ENCODE data around the gene BICDL1. TPM values are rescaled to one million over a fixed set of nuclear protein-coding genes. Genes with fewer than 3 reads are reported as not detected.

The BICDL1 gene
- total RNA-seq, 1 donor from 2014 or later: 7.4 TPM

- H3K4me1 Mint-ChIP-seq (ENCODE audit: unreplicated experiment): no peaks in the 10 kb centered on the region
- H3K27ac Mint-ChIP-seq: no peak overlapping the region
- no peaks in the 10 kb centered on the region for H3K36me3 Mint-ChIP-seq
- H3K9me3 Mint-ChIP-seq: no peaks in the 10 kb centered on the region
- TF ChIP-seq, protein P1, sequence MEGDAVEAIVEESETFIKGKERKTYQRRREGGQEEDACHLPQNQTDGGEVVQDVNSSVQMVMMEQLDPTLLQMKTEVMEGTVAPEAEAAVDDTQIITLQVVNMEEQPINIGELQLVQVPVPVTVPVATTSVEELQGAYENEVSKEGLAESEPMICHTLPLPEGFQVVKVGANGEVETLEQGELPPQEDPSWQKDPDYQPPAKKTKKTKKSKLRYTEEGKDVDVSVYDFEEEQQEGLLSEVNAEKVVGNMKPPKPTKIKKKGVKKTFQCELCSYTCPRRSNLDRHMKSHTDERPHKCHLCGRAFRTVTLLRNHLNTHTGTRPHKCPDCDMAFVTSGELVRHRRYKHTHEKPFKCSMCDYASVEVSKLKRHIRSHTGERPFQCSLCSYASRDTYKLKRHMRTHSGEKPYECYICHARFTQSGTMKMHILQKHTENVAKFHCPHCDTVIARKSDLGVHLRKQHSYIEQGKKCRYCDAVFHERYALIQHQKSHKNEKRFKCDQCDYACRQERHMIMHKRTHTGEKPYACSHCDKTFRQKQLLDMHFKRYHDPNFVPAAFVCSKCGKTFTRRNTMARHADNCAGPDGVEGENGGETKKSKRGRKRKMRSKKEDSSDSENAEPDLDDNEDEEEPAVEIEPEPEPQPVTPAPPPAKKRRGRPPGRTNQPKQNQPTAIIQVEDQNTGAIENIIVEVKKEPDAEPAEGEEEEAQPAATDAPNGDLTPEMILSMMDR (conservative IDR thresholded peaks at IDR 0.05): no peak
- DNase-seq (ENCODE audit: extremely low spot score, unreplicated experiment): no peak
- H3K27me3 Mint-ChIP-seq: no peaks in the 10 kb centered on the region
- no peak overlapping the region for H3K4me3 Mint-ChIP-seq
Observed at GRCh38 chr12:120019197-120019596, 30.2 kb downstream of the BICDL1 start.

DNA sequence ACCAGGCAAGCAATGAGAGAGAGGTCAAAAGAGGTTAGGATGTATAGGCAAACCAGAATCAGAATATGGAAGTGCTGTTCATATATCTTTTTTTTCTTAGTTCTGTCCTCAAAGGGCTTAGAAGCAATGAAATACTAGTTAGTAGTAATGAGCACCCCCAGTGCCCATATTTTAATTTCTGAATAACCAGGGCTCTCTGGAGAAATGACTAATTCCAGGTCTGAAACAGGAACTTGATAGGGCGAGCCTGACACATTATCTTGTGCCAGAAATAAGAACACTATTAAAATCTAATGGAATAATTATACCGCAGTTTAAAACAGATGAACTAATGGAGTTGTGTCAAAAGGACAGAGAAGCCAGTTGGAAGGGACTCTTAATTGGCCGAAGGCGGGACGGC lies 30.9 kb downstream of the BICDL1 start:
- H3K9me3 Mint-ChIP-seq: no peaks in the 10 kb centered on the region
- H3K4me1 Mint-ChIP-seq (ENCODE audit: unreplicated experiment): no peaks in the 10 kb centered on the region
- no peak for DNase-seq (ENCODE audit: extremely low spot score, unreplicated experiment)
- no peaks in the 10 kb centered on the region for H3K36me3 Mint-ChIP-seq
- TF ChIP-seq, protein P1 (conservative IDR thresholded peaks at IDR 0.05): no peak
- no peak overlapping the region for H3K27ac Mint-ChIP-seq
- H3K4me3 Mint-ChIP-seq: no peak overlapping the region
- H3K27me3 Mint-ChIP-seq: no peaks in the 10 kb centered on the region

DNA sequence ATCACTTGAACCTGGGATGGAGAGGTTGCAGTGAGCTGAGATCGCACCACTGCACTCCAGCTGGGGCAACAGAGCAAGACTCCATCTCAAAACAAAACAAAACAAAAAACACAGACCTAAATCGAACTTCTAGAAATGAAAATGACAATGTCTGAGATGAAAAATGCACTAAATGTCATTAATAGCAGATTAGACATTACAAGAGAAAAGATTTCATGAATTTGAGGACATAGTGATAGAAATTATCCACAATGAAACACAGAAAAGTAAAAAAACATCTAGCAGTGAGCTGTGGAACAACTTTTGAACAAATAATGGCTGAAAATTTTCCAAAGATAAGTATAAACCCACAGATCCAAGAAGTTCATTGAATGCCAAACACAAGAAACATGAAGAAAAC lies 35.2 kb downstream of the BICDL1 start:
- no peak for DNase-seq (ENCODE audit: extremely low spot score, unreplicated experiment)
- no peaks in the 10 kb centered on the region for H3K27me3 Mint-ChIP-seq
- no peaks in the 10 kb centered on the region for H3K9me3 Mint-ChIP-seq
- no peaks in the 10 kb centered on the region for H3K36me3 Mint-ChIP-seq
- no peak overlapping the region for H3K4me3 Mint-ChIP-seq
- no peaks in the 10 kb centered on the region for H3K4me1 Mint-ChIP-seq (ENCODE audit: unreplicated experiment)
- TF ChIP-seq, protein P1 (conservative IDR thresholded peaks at IDR 0.05): no peak
- H3K27ac Mint-ChIP-seq: no peak overlapping the region

DNA sequence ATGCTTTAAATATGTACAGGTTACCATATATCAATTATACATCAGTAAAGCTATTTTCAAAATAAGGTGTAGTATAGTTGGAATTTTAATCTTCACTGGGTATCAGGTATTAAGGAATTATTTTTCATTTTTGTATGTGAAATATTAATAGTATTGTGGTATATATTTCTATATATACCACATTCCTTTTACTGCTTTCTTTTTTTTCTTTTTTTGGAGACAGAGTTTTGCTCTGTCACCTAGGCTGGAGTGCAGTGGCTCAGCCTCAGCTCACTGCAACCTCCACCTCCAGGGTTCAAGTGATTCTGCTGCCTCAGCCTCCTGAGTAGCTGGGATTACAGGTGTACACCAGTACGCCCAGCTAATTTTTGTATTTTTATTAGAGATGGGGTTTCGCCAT lies 36.6 kb downstream of the BICDL1 start:
- TF ChIP-seq, protein P1 (conservative IDR thresholded peaks at IDR 0.05): no peak
- Mint-ChIP-seq H3K27me3 (no peaks in the 10 kb centered on the region), H3K9me3 (no peaks in the 10 kb centered on the region), H3K4me3 (no peak overlapping the region), H3K27ac (no peak overlapping the region), H3K36me3 (no peaks in the 10 kb centered on the region), H3K4me1 (ENCODE audit: unreplicated experiment) (no peaks in the 10 kb centered on the region)
- DNase-seq (ENCODE audit: extremely low spot score, unreplicated experiment): no peak

DNA sequence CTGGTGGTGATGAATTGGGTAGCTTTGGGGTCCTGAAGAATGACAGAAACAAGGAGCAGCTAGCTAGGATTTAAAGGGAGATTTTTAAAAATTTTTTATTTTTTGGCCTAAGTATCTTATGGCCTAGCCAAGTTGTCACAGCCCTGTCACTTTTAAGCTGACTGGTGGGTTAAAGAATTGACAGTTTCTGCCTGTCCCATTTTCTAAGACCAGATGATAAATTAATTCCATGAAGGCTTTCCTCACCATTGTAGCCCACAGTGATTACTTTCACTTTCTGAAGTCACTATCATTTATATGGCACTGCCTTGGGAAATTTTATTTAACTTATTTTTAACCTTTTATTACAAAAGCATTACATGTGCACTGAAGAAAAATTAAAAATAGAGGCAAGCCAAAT lies 43.2 kb downstream of the BICDL1 start:
- Mint-ChIP-seq H3K36me3 (no peaks in the 10 kb centered on the region), H3K27me3 (no peaks in the 10 kb centered on the region), H3K4me3 (no peak overlapping the region), H3K4me1 (ENCODE audit: unreplicated experiment) (no peaks in the 10 kb centered on the region), H3K27ac (no peak overlapping the region), H3K9me3 (no peaks in the 10 kb centered on the region)
- TF ChIP-seq, protein P1 (conservative IDR thresholded peaks at IDR 0.05): no peak
- no peak for DNase-seq (ENCODE audit: extremely low spot score, unreplicated experiment)

- H3K27me3 Mint-ChIP-seq: no peaks in the 10 kb centered on the region
- peaks cover 8% of the 10 kb centered on the region for H3K4me1 Mint-ChIP-seq (ENCODE audit: unreplicated experiment)
- H3K4me3 Mint-ChIP-seq: no peak overlapping the region
- no peak for DNase-seq (ENCODE audit: extremely low spot score, unreplicated experiment)
- no peaks in the 10 kb centered on the region for H3K36me3 Mint-ChIP-seq
- no peaks in the 10 kb centered on the region for H3K9me3 Mint-ChIP-seq
- TF ChIP-seq, protein P1 (conservative IDR thresholded peaks at IDR 0.05): no peak
- H3K27ac Mint-ChIP-seq: no peak overlapping the region
Observed at GRCh38 chr12:120037851-120038250, 48.8 kb downstream of the BICDL1 start.
